ENCODE data around the gene TTLL11. TPM values are rescaled to one million over a fixed set of nuclear protein-coding genes. Genes with fewer than 3 reads are reported as not detected.
A peak's percentile ranks its signal among the peaks of the same experiment; 100 is the strongest.

TTLL11 gene
- total RNA-seq, 6 experiments from 2014 or later = 6.9 to 10.2 (median 8.3) TPM

DNA sequence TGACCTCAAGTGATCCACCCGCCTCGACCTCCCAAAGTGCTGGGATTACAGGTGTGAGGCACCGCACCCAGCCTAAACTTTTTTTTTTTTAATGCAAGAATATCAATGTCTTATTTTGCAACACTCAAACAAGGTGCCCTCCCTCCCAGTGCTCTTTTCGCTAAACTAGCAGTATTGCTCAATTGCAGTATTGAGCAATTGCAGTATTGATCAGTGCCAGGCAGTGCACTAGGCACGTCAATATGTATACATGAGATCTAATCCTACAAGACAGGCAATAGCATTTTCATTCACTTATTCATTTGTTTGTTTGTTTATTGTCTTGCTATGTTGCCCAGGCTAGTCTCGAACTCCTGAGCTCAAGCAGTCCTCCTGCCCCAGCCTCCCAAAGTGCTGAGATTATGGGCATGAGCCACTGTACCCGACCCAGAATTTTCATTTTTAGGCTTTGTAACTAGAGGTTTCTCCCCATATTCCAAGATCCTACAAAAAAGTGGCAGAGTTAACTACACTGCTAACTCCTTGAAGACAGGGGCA, 94.5 kb downstream of the TTLL11 start:
- H3K27me3 Mint-ChIP-seq (ENCODE audit: insufficient read depth) = peaks cover 2% of the 10 kb centered on the region
- H3K4me3 Mint-ChIP-seq = no peak overlapping the region
- H3K27ac Mint-ChIP-seq = no peak overlapping the region
- TF ChIP-seq, protein P1, sequence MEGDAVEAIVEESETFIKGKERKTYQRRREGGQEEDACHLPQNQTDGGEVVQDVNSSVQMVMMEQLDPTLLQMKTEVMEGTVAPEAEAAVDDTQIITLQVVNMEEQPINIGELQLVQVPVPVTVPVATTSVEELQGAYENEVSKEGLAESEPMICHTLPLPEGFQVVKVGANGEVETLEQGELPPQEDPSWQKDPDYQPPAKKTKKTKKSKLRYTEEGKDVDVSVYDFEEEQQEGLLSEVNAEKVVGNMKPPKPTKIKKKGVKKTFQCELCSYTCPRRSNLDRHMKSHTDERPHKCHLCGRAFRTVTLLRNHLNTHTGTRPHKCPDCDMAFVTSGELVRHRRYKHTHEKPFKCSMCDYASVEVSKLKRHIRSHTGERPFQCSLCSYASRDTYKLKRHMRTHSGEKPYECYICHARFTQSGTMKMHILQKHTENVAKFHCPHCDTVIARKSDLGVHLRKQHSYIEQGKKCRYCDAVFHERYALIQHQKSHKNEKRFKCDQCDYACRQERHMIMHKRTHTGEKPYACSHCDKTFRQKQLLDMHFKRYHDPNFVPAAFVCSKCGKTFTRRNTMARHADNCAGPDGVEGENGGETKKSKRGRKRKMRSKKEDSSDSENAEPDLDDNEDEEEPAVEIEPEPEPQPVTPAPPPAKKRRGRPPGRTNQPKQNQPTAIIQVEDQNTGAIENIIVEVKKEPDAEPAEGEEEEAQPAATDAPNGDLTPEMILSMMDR (IDR thresholded peaks at IDR 0.05) = no peak
- no peak for DNase-seq
- no peaks in the 10 kb centered on the region for H3K36me3 Mint-ChIP-seq (ENCODE audit: low read depth)
- peaks cover 18% of the 10 kb centered on the region for H3K4me1 Mint-ChIP-seq (ENCODE audit: low read depth)
- no peaks in the 10 kb centered on the region for H3K9me3 Mint-ChIP-seq

DNA sequence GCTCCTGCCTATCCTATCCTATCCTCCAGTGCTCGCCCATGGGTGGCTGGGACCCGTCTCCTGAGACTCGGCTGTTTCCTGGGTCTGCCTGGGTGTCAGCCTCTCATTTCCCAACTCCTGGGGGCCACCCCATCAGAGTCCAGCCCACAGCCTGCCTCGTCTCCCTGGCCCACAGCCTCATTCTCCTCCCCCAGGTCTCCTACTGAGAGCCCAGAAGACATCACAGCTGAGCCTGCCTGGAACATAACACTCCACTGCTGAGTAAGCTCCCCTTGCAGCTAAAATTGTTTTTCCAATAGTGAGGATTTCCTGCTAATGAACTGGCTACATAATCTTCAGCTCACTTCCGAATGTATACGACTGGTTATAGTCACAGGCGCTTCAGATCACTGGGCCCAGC, 95.3 kb downstream of the TTLL11 start:
- no peak overlapping the region for H3K27ac Mint-ChIP-seq
- no peaks in the 10 kb centered on the region for H3K9me3 Mint-ChIP-seq
- TF ChIP-seq, protein P1 (IDR thresholded peaks at IDR 0.05) = no peak
- H3K36me3 Mint-ChIP-seq (ENCODE audit: low read depth) = no peaks in the 10 kb centered on the region
- DNase-seq = no peak
- peaks cover 18% of the 10 kb centered on the region for H3K4me1 Mint-ChIP-seq (ENCODE audit: low read depth)
- no peak overlapping the region for H3K4me3 Mint-ChIP-seq
- H3K27me3 Mint-ChIP-seq (ENCODE audit: insufficient read depth) = peaks cover 2% of the 10 kb centered on the region

DNA sequence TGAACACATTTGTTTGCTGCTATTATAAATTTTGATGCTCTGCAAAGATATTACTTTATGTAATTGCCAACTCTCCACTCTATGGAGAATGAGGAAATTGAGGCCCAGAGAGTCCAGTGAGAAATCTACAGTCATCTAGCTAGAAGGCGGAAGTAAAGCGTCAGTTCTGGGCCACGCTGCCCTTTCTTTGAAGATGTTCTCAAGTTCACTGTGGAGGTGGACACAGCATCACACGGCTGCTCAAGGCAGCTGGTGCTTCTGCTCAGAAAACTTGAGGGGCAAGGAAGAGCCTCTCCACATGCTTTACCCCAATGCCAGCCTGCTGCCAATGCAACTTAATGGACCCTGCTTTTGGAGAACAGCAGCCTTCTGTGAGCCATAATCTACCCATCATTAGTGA, 96.3 kb downstream of the TTLL11 start:
- Mint-ChIP-seq H3K27ac (no peak overlapping the region), H3K4me3 (no peak overlapping the region), H3K27me3 (ENCODE audit: insufficient read depth) (peaks cover 2% of the 10 kb centered on the region), H3K4me1 (ENCODE audit: low read depth) (peaks cover 10% of the 10 kb centered on the region), H3K9me3 (no peaks in the 10 kb centered on the region), H3K36me3 (ENCODE audit: low read depth) (no peaks in the 10 kb centered on the region)
- no peak for DNase-seq
- TF ChIP-seq, protein P1 (IDR thresholded peaks at IDR 0.05) = no peak

- DNase-seq = no peak
- TF ChIP-seq, protein P1 (IDR thresholded peaks at IDR 0.05) = no peak
- Mint-ChIP-seq H3K27me3 (ENCODE audit: insufficient read depth) (peaks cover 2% of the 10 kb centered on the region; the same call in 1 of the 2 replicates), H3K9me3 (no peaks in the 10 kb centered on the region), H3K27ac (no peak overlapping the region), H3K4me1 (ENCODE audit: low read depth) (0 out of 2 replicates have a peak, but pooled peaks cover 5% of the 10 kb centered on the region), H3K36me3 (ENCODE audit: low read depth) (no peaks in the 10 kb centered on the region), H3K4me3 (no peak overlapping the region)
Observed at GRCh38 chr9:121995997-121996396, 97.1 kb downstream of the TTLL11 start.

- Mint-ChIP-seq H3K27me3 (ENCODE audit: insufficient read depth) (peaks cover 3% of the 10 kb centered on the region; the same call in 1 of the 2 replicates), H3K9me3 (no peaks in the 10 kb centered on the region), H3K36me3 (ENCODE audit: low read depth) (0 out of 2 replicates have a peak, but pooled peaks cover 5% of the 10 kb centered on the region), H3K4me3 (no peak overlapping the region), H3K4me1 (ENCODE audit: low read depth) (peaks cover 7% of the 10 kb centered on the region; the same call in 1 of the 2 replicates), H3K27ac (no peak overlapping the region)
- TF ChIP-seq, protein P1 (IDR thresholded peaks at IDR 0.05) = peak; percentile 95
- DNase-seq = peak; percentile 66
Observed at GRCh38 chr9:121992571-121993212, 100.4 kb downstream of the TTLL11 start.
